Tibial artery (tissue), 4 donors: ENCODE results near the gene TRIB2.

ENCODE experiments used
- DNase-seq, 2 donors: peaks; one replicate each; pipeline ENCODE4 v3.0.0-alpha.2; 2019
- H3K27ac ChIP-seq, 2 donors: fragments of 200-600 bp; sonication (generic) in 1 of 2; 1 replicate in 1 of 2; 2 replicates in 1 of 2; pipeline ENCODE4 v1.5.1; 2018 to 2019; ENCODE audit warnings: mild to moderate bottlenecking in 1 of 2
- H3K27me3 ChIP-seq, 2 donors: fragments of 200-600 bp; sonication (generic) in 1 of 2; one replicate each; pipeline versions ENCODE4 v1.5.1 to v1.6.0; 2016 to 2019
- H3K36me3 ChIP-seq, 3 donors: fragments of 200-600 bp; sonication (generic) in 2 of 3; one replicate each; pipeline ENCODE4 v1.5.1; 2016 to 2019; ENCODE audit warnings: mild to moderate bottlenecking in 2 of 3
- H3K4me1 ChIP-seq, 4 donors: fragments of 200-600 bp; sonication (generic) in 2 of 4; 1 replicate in 3 of 4; 2 replicates in 1 of 4; pipeline ENCODE4 v1.5.1; 2016 to 2019
- H3K4me3 ChIP-seq, 2 donors: fragments of 200-600 bp; sonication (generic) in 1 of 2; 1 replicate in 1 of 2; 2 replicates in 1 of 2; pipeline ENCODE4 v1.5.1; 2018 to 2019; ENCODE audit warnings: mild to moderate bottlenecking in 2 of 2
- H3K9me3 ChIP-seq, 3 donors: fragments of 200-600 bp; sonication (generic) in 1 of 3; one replicate each; pipeline ENCODE4 v1.5.1; 2016 to 2019
- intact Hi-C: fragments of 100-400 bp; cut with DNase I; formaldehyde crosslinking; loops from one replicate; pipeline ENCODE4 v1.15.0; 2023; ENCODE audit warnings: low total_unique reads
- TF ChIP-seq, protein P1 (sequence below), 2 experiments: fragments of 200-600 bp in 1 of 2; fragments of 450-650 bp in 1 of 2; IDR thresholded peaks; one replicate each; pipeline ENCODE4 v1.5.1; 2017 to 2019; ENCODE audit warnings: antibody characterized with exemption in 2 of 2, mild to moderate bottlenecking in 1 of 2, moderate library complexity in 1 of 2

Gene TRIB2

DNA sequence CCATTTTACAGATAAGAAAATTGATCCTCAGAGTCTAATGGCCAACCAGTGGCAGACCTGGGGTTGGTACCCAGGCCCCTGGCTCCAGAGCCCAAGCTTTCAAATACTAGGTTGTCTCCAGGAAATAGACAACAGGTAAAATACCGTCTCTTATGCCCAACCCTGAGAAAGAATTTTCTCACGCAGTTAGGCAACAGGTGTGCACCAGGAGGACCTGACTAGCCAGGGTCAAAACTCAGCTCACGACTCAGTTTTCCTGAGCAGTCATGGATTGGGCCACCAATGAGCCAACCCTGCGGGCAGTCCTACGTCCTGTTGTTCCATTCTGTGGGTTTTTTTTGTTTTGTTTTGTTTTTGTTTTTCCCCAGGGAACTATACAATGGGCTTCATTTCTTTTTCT, 13.5 kb downstream of the TRIB2 start:
- no peak for DNase-seq
- H3K4me3 ChIP-seq = no peak overlapping the region
- intact Hi-C loops = no loop called here
- no peaks in the 10 kb centered on the region for H3K27me3 ChIP-seq
- no peak overlapping the region for H3K27ac ChIP-seq
- TF ChIP-seq, protein P1, sequence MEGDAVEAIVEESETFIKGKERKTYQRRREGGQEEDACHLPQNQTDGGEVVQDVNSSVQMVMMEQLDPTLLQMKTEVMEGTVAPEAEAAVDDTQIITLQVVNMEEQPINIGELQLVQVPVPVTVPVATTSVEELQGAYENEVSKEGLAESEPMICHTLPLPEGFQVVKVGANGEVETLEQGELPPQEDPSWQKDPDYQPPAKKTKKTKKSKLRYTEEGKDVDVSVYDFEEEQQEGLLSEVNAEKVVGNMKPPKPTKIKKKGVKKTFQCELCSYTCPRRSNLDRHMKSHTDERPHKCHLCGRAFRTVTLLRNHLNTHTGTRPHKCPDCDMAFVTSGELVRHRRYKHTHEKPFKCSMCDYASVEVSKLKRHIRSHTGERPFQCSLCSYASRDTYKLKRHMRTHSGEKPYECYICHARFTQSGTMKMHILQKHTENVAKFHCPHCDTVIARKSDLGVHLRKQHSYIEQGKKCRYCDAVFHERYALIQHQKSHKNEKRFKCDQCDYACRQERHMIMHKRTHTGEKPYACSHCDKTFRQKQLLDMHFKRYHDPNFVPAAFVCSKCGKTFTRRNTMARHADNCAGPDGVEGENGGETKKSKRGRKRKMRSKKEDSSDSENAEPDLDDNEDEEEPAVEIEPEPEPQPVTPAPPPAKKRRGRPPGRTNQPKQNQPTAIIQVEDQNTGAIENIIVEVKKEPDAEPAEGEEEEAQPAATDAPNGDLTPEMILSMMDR (IDR thresholded peaks at IDR 0.05) = no peak
- peaks cover 30 to 65% (median 43%) of the 10 kb centered on the region in 3 donors for H3K36me3 ChIP-seq
- peaks cover 0 to 65% (median 37%) of the 10 kb centered on the region in 4 donors for H3K4me1 ChIP-seq
- no peaks in the 10 kb centered on the region for H3K9me3 ChIP-seq

DNA sequence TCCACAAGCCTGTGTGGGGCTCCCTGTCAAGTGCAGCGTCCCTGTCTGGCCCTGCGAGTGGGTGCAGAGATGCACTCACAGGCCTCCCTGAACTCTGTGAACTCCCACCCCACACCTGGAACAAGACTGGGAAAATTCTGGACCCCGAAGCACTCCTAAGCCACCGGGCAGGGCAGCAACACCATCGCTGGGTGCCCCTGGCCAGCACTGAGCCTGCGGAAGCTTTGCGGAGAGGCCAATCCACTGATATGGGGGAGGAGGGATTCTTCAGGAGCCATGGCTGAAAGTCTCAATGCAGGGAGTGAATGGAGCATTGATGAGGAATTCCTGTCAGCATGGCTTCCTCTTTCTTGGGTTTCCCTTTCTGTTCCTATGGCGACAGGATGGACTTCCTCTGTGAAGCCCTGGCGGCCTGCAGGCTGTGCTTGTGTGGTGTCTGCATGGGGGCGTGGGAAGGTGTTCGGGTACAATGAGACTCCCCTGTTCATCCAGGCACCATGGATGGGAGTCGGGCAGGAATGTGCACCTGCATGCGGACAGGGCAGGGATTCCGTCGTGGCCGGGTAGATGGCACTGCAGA, 15.1 kb downstream of the TRIB2 start:
- Histone ChIP-seq H3K4me1 (peaks cover 0 to 55% (median 32%) of the 10 kb centered on the region in 4 donors), H3K27me3 (no peaks in the 10 kb centered on the region), H3K27ac (peak overlapping the region in 1 of 2 donors; percentile 52), H3K36me3 (peaks cover 30 to 66% (median 44%) of the 10 kb centered on the region in 3 donors), H3K4me3 (no peak overlapping the region), H3K9me3 (no peaks in the 10 kb centered on the region)
- TF ChIP-seq, protein P1 (IDR thresholded peaks at IDR 0.05) = no peak
- intact Hi-C loops = no loop called here
- DNase-seq = no peak

DNA sequence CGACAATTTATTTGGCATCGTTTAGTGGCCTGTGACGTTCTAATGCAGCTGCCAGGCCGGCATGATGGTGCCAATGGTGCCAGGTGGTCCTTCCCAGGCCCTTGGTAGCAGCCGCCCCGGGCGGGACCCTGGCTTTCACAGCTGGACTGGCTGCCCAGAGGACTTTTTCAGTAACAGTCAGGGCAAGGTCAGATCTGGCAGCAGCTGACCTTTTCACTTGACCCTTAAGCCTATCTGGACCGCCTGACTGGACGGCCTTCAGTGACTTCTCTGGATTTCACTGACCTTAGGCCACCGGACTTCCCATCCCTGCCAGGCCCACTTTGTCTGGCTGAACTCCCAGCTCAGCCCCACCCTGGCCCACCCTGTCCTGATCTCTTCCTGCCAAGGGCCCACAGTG, 15.9 kb downstream of the TRIB2 start:
- TF ChIP-seq, protein P1 (IDR thresholded peaks at IDR 0.05) = no peak
- no peaks in the 10 kb centered on the region for H3K27me3 ChIP-seq
- H3K9me3 ChIP-seq = no peaks in the 10 kb centered on the region
- H3K4me1 ChIP-seq = peaks cover 0 to 61% (median 28%) of the 10 kb centered on the region in 4 donors
- H3K36me3 ChIP-seq = peaks cover 34 to 66% (median 46%) of the 10 kb centered on the region in 3 donors
- peak overlapping the region; percentile 33 to 52 for H3K27ac ChIP-seq
- intact Hi-C loops = no loop called here
- no peak overlapping the region for H3K4me3 ChIP-seq
- DNase-seq = peak in 1 of 2 donors; percentile 69

GRCh38 chr2:12733846-12734245, 17.1 kb downstream of the TRIB2 start:
- Histone ChIP-seq H3K9me3 (no peaks in the 10 kb centered on the region), H3K4me3 (no peak overlapping the region), H3K36me3 (peaks cover 34 to 68% (median 41%) of the 10 kb centered on the region in 3 donors), H3K4me1 (peaks cover 0 to 53% (median 26%) of the 10 kb centered on the region in 4 donors), H3K27me3 (no peaks in the 10 kb centered on the region), H3K27ac (peak overlapping the region in 1 of 2 donors; percentile 52)
- TF ChIP-seq, protein P1 (IDR thresholded peaks at IDR 0.05) = no peak
- DNase-seq = peak in 1 of 2 donors; percentile 75
- intact Hi-C loops = no loop called here

- peaks cover 41 to 74% (median 47%) of the 10 kb centered on the region in 3 donors for H3K36me3 ChIP-seq
- H3K27me3 ChIP-seq = no peaks in the 10 kb centered on the region
- peak overlapping the region in 1 of 2 donors; percentile 7 for H3K27ac ChIP-seq
- DNase-seq = no peak
- no peak overlapping the region for H3K4me3 ChIP-seq
- intact Hi-C loops = no loop called here
- TF ChIP-seq, protein P1 (IDR thresholded peaks at IDR 0.05) = no peak
- H3K9me3 ChIP-seq = no peaks in the 10 kb centered on the region
- H3K4me1 ChIP-seq = peaks cover 0 to 49% (median 26%) of the 10 kb centered on the region in 4 donors
Observed at GRCh38 chr2:12734914-12735654, 18.3 kb downstream of the TRIB2 start.
